Embryonic facial prominence (tissue), 1 donor: ENCODE data around the gene RRM1.
A peak's percentile ranks its signal among the peaks of the same experiment; 100 is the strongest.
"Not testable (repeated sequence)": the region's sequence is repeated elsewhere in the genome, so short reads cannot be mapped to it uniquely, and the experiment has no call there.

ENCODE experiments used
- DNase-seq: peaks from one replicate; pipeline ENCODE4 v3.0.0-alpha.2; 2016; ENCODE audit errors: extremely low spot score

Gene RRM1

GRCh38 chr11:4094348-4095291, at the start of gene RRM1:
Gene RRM1 (plus strand): TSS chr11:4094799. CDS start chr11:4095013, 214 bp downstream.
- peak; percentile 91 for DNase-seq

DNA sequence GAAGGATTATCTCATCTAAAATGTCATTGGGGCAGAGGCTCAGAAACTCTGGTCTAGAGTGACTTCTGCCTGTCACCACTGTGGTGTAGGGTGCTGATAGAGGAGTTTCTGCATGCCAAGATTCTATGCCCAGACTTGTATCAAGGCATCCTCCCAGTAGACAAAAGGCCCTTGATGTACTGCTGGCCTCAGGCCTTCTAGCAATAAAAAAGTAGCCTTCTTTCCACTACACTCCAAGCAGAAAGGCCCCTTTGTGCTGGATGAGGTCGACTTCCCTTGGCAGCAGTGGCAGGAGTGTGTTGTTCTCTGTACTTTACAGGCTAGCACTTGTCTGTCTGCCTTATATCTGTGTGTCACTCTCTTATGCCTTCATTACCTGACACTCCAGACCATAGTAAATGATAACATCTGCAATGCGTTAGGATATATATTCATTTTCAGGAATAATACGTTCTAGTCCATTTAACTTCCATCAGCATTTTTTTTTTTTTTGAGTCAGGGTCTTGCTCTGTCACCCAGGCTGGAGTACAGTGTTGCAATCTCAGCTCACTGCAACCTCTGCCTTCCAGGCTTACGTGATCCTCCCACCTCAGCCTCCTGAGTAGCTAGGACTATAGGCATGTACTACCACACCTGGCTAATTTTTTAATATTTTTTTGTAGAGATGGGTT, 49.5 kb upstream of the RRM1 start:
- DNase-seq = no peak

GRCh38 chr11:4048340-4048739, 46.3 kb upstream of the RRM1 start:
- no peak for DNase-seq

DNA sequence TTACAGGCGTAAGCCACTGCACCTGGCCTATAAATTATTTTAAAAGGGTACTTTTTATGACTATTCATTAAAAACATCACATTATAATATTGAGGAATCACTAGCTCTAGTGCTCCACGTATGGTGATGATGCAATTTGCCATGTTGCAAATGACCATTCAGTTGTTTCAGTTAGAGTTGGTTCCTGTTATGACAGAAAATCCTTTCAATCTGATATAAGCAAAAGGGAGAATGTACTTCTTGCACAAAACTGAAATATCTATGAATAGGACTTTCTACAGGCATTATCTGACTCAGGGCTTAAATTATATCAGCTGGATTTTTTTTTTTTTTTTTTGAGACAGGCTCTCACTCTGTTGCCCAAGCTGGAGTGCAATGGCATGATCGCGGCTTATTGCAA, 45.6 kb upstream of the RRM1 start:
- no peak for DNase-seq

GRCh38 chr11:4050138-4050537, 44.5 kb upstream of the RRM1 start:
- no peak for DNase-seq

GRCh38 chr11:4053200-4053599, 41.4 kb upstream of the RRM1 start:
- DNase-seq = not testable (repeated sequence)

DNA sequence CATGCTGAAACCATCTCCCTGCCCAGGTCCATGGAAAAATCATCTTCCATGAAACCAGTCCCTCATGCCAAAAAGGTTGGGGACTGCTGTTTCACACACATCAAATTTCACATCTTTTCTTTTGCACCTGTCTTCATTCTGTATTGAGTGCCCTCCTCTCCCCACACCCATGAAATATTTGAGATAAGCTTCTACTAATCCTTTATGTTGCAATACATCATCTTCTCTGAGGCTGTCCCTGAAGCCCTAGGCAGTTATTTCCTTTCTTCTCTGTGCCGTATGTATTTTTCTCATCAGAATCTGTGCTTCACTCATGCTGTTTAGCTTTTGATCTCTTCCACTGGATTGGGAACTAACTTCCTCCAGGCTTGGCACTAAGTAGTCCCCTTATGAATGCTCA, 40.0 kb upstream of the RRM1 start:
- no peak for DNase-seq

GRCh38 chr11:4059424-4059823, 35.2 kb upstream of the RRM1 start:
- DNase-seq = no peak

DNA sequence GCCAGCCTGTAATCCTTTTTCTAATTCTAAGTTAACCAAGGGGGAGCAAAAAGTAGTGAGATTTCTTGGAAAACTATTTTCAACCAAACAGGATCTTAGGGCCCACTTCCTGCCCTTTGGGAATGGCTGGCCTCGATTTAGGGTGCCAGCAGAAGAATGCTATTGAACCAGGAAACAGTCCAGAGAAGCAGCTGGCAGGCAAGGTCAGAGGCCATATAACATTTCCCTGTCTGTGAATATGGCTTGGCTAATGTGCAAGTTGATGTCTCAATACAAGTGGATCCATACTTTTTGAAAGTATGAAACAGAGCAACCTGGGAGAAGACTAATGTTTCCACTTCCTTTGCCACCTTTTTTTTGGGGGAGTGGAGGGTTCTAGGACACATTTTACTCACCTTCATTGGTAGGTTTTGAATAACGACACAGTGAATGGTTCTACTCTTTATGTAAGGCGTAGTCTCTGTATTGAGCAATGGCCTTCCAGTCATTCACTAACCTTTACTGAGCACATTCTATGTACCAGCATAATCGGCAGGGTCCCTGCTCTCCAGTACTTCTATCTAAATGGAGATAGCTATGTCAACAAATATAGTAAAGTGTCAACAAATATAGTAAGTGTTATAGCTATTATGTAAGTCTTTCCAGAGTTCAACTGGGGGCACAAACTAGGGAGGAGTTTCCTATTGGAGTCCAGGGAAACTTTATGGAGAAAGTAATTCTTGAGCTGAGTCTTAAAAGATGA, 34.2 kb upstream of the RRM1 start:
- DNase-seq = no peak

- no peak for DNase-seq
Observed at GRCh38 chr11:4061700-4062099, 32.9 kb upstream of the RRM1 start.

DNA sequence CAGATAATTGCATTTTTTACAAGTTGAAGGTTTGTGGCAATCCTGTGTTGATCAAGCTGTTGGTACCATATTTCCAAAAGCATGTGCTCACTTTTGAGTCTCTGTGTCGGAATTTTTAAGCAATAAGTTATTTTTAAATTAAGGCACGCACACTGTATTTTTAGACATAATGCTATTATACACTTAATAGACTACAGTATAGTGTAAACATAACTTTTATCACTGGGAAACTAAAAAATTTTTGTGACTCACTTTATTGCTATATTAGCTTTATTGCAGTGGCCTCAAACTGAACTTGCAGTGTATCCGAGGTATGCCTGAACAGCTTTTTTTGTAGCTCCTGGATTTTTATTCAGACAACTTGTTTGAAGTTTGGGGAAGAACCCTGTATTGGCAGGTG, 31.3 kb upstream of the RRM1 start:
- no peak for DNase-seq

DNA sequence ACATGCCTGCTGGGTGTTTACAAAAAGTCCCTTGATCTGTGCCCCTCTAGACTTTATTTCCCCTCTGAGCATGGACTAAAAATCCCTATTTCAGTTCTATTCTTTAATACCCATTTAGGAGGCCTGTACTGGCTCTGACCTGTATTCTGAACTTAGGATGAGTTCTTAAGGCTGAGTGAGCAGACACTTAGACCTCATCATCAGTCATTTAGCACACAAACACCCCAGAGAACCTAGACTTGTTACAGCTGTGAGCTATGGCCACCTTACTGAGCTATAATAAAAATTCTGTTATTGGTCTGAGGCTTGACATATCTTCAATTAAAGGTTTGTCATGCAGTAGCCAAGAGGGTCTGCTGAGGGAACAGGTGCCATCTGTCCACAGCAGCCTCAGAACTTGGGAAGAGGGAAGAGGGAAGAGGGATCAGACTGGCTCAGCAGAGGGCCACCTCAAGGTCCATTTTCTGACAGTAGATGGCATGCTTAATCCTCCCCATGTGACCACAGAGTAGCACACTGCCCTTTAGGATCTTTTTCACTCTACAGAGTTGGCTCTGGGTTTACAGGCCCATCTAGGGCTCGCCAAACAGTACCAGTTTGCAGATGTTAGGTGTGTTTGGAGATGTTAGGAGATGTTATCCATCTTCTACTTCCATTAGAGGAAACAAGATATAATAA, 30.2 kb upstream of the RRM1 start:
- no peak for DNase-seq

DNA sequence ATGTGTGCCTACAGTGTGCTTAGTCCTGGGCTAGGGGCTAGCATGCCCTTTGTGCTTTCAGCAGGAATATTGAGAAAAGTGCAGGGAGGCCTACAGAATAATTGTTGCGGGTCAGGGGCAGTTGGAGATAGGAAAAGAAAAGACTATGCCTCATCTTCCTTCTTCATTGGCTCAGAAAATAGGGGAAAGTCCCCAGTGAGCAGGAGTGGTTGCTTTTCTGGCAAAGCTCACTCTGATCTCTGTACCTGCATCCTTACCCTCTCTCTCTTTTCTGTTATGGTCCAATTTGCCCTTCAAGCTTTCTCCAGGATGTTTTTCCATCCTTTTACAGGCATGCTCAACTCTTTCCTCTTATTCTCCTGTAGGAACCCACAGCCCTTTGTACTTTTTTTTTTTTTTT, 29.5 kb upstream of the RRM1 start:
- no peak for DNase-seq

DNA sequence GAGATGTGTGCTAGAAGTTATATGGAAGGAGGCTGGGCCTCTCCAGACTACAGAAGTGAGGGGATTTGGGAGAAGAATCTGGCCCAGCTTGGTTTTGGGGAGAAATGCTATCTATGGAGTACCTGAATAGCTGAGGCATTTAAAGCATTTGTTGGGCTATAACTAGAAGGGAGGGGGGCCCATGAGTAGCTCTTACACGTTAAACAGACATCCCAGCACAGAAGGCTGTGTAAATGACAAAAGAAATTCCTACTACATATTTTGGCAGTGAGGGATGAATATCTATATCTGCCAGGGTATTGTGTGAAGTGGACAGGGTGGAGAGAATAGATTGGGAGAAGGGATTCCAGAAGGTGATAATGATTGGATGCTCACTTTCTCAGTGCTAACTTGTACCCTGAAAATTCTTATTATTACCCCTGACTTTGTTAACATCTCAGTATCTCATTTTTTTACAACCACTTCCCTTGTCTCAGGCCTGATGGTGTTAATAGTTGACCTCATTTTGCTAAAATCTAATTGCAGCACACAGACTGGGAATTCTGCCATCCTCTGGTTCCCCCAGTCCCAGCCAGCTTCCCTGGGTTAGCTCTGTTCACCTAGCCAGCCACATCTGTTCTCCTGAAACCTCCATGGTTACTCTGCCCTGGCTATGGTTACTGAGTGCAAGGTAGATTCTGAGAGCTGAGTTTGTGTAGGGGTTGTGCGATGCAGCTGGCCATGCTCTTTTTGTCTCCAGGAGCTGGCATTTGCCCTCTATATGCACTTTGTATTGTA, 28.8 kb upstream of the RRM1 start:
- DNase-seq = no peak

DNA sequence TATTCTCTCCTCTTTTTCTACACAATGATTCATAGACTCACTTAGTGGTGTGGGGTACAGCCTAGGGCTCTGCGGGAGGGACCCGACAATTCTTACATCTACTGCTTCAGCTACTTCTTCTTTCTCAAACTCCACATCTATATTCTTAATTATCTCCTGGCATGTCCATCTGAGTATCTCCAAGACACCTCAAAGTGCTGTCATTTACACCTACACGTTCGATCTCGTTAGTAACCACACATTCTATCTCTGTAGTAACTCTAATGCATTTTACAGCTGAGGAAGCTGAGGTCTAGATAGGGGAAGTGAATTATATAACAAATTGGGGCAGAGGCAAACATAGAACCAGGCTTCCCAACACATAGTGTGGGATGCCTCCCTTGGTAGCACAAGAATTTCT, 27.7 kb upstream of the RRM1 start:
- DNase-seq = no peak

GRCh38 chr11:4068962-4069361, 25.6 kb upstream of the RRM1 start:
- DNase-seq = no peak

GRCh38 chr11:4071325-4071724, 23.3 kb upstream of the RRM1 start:
- DNase-seq = no peak

DNA sequence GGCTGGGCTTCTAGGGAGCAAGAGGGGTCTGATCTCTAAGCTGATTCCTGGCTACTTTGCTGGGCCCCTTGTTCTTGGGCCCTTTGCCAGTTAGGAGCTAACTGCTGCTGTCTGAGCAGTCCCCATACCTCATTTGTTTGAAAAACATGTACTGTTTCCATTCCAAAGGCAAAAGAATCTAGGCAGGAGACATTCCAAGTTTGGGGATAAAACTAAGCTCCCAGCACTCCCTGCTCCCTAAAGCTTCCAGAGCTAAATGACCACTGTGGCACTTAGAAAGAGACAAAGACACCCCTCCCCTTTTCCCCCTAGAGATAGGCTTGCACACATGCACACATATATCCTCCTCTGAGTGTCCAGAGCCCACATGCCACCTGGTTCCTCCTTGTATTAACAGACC, 22.7 kb upstream of the RRM1 start:
- no peak for DNase-seq

- peak; percentile 73 for DNase-seq
Observed at GRCh38 chr11:4072668-4073285, 21.8 kb upstream of the RRM1 start.

GRCh38 chr11:4074266-4074665, 20.3 kb upstream of the RRM1 start:
- DNase-seq = no peak

DNA sequence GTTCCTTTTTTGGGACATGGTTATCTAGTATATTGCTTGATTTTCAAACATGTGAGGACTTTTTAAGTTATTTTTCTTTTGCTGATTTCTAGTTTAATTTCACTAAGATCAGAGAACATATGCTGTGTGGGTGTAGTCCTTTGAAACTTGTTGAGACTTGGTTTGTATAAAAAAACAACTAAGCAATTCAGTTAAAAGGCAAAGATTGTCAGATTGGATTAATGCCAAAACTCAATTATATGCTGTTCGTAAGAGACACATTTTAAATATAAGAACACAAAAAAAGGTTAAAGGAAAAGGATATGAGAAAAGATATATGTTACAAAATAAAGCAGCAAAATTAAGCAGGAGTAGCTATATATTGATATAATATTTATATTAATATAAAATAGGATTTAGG, 17.8 kb upstream of the RRM1 start:
- DNase-seq = no peak
